Measurements from ENCODE around the gene NEU4. TPM values are rescaled to one million over a fixed set of nuclear protein-coding genes. Genes with fewer than 3 reads are reported as not detected.

The NEU4 gene
- total and polyA plus RNA-seq, 9 of the 15 experiments (the other 6 are each of a cell fraction or from before 2014, with no cell fraction given): 0.01 to 0.40 TPM; not detected in 7

DNA sequence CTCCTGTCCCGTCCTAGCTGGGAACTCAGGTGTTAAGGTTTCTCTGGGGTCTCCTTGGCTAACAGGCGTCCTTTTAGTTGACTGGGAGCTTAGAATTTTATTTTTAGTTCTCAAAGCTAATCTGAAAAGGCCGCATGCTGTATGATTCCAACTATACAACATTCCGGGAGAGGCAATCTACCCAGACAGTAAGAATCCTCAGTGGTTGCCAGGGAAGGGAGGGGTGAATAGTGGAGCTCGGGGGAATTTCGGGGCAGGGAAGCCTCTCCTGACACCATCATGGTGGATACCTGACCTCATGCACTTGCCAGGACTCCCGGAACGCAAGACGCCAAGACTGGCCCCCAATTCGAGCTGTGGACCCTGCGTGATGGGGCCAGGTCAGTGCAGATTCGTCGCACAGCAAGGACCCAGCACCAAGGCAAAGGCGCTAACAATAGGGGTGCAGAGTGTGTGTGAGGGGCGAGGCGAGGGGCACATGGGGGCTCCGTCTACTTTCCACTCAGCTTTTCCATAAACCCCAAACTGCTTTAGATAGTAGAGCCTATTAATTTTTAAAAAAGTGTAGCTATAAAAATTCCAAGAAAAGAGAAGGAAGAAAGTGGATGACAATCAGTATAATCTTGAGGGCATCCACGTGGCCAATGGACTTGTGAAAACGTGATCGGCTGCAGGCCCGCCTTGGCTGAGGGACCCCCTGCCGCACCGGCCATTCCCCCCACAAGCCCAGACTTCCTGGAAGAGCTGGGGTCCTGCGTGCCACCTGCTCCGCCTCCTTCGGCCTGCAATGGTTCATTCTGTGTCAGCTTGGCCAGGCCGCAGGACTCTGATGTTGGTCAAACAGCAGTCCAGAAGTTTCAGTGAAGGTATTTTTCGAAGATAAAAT lies 32.4 kb downstream of the NEU4 start:
- Histone ChIP-seq H3K27ac (ENCODE audit: extremely low read depth, low read depth, low read length) (no peak overlapping the region), H3K27me3 (ENCODE audit: control insufficient read depth in 2 of 2, insufficient read depth in 2 of 2, low read length in 2 of 2) (no peaks in the 10 kb centered on the region), H3K9me3 (replicated peaks; ENCODE audit: control insufficient read depth, insufficient read depth, low read depth, low read length) (no peaks in the 10 kb centered on the region), H3K36me3 (ENCODE audit: control insufficient read depth, insufficient read depth, low read length) (no peaks in the 10 kb centered on the region), H3K4me3 (no peak overlapping the region), H4K20me1 (replicated peaks; ENCODE audit: control insufficient read depth, insufficient read depth, low read length) (no peaks in the 10 kb centered on the region), H3K4me2 (ENCODE audit: insufficient read depth, low read length) (no peak overlapping the region), H3K4me1 (replicated peaks in 1 of 2; ENCODE audit: control insufficient read depth in 2 of 2, insufficient read depth in 2 of 2, low read length in 2 of 2) (peaks cover 8 to 39% of the 10 kb centered on the region in 2 experiments), H2AFZ (ENCODE audit: low read depth, low read length) (0 out of 2 replicates have a peak overlapping the region, but pooled peaks have one; percentile 51), H3K9ac (ENCODE audit: insufficient read depth in 1 of 2, low read depth in 2 of 2, low read length in 2 of 2) (no peak overlapping the region), H3K79me2 (ENCODE audit: control insufficient read depth, insufficient read depth, low read length) (peaks cover 15% of the 10 kb centered on the region; the same call in 2 of the 3 replicates), H3K9me1 (ENCODE audit: control insufficient read depth, insufficient read depth, low read length) (no peaks in the 10 kb centered on the region)
- TF ChIP-seq, protein P1, sequence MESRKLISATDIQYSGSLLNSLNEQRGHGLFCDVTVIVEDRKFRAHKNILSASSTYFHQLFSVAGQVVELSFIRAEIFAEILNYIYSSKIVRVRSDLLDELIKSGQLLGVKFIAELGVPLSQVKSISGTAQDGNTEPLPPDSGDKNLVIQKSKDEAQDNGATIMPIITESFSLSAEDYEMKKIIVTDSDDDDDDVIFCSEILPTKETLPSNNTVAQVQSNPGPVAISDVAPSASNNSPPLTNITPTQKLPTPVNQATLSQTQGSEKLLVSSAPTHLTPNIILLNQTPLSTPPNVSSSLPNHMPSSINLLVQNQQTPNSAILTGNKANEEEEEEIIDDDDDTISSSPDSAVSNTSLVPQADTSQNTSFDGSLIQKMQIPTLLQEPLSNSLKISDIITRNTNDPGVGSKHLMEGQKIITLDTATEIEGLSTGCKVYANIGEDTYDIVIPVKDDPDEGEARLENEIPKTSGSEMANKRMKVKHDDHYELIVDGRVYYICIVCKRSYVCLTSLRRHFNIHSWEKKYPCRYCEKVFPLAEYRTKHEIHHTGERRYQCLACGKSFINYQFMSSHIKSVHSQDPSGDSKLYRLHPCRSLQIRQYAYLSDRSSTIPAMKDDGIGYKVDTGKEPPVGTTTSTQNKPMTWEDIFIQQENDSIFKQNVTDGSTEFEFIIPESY (CRISPR knock-in tag; IDR thresholded peaks at IDR 0.05): 0 out of 2 replicates have a peak, but pooled peaks have one; percentile 39
- TF ChIP-seq L3MBTL2 (IDR thresholded peaks at IDR 0.05): peak; percentile 20; the same call in 1 of the 2 replicates
- TF ChIP-seq GATAD2B (IDR thresholded peaks at IDR 0.05; ENCODE audit: borderline replicate concordance): no peak
- 77% methylated on average over 21 of the region's 28 CpGs for WGBS (ENCODE audit: insufficient coverage, low coverage, missing lambda C conversion rate)
- ATAC-seq: no peak
- DNase-seq (ENCODE audit: extremely low read depth in 1 of 4, low spot score in 3 of 4): no peak
- CTCF ChIA-PET (ENCODE audit: low intra/inter-chr PET ratio): no interaction called here
- in situ Hi-C loops (cut with MboI) (no loop called here), intact Hi-C loops (cut with micrococcal nuclease) (no loop called here)
- no TSS peak for BruUV-seq (replicated peaks)
- POLR2A ChIA-PET: interaction anchor here (0.6 to 0.7 kb wide), 2 partner anchors 100 to 194 kb away, joined by 3 to 5 read pairs; no protein-coding TSS in a partner anchor
- FAIRE-seq: no peak

Data from K562 (cell line).